ENCODE data around the gene SORCS3.

SORCS3 gene

GRCh38 chr10:105145711-105146110, 504.6 kb downstream of the SORCS3 start:
- TF ChIP-seq, protein P1, sequence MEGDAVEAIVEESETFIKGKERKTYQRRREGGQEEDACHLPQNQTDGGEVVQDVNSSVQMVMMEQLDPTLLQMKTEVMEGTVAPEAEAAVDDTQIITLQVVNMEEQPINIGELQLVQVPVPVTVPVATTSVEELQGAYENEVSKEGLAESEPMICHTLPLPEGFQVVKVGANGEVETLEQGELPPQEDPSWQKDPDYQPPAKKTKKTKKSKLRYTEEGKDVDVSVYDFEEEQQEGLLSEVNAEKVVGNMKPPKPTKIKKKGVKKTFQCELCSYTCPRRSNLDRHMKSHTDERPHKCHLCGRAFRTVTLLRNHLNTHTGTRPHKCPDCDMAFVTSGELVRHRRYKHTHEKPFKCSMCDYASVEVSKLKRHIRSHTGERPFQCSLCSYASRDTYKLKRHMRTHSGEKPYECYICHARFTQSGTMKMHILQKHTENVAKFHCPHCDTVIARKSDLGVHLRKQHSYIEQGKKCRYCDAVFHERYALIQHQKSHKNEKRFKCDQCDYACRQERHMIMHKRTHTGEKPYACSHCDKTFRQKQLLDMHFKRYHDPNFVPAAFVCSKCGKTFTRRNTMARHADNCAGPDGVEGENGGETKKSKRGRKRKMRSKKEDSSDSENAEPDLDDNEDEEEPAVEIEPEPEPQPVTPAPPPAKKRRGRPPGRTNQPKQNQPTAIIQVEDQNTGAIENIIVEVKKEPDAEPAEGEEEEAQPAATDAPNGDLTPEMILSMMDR (conservative IDR thresholded peaks at IDR 0.05; ENCODE audit: low read depth, low read length): no peak
- no peak overlapping the region for H3K4me3 ChIP-seq (ENCODE audit: low read length)
- DNase-seq (ENCODE audit: low read depth): no peak

- no peak for DNase-seq (ENCODE audit: low read depth)
- H3K4me3 ChIP-seq (ENCODE audit: low read length): no peak overlapping the region
- TF ChIP-seq, protein P1 (conservative IDR thresholded peaks at IDR 0.05; ENCODE audit: low read depth, low read length): no peak
These were observed 505.3 kb downstream of the SORCS3 start for GRCh38 chr10:105146436-105146835.

- TF ChIP-seq, protein P1 (conservative IDR thresholded peaks at IDR 0.05; ENCODE audit: low read depth, low read length): no peak
These were observed 507.4 kb downstream of the SORCS3 start for GRCh38 chr10:105148456-105148855.

GRCh38 chr10:105148921-105149320, 507.8 kb downstream of the SORCS3 start:
- peak; percentile 39 for DNase-seq (ENCODE audit: low read depth)
- no peak overlapping the region for H3K4me3 ChIP-seq (ENCODE audit: low read length)
- TF ChIP-seq, protein P1 (conservative IDR thresholded peaks at IDR 0.05; ENCODE audit: low read depth, low read length): no peak

More at GRCh38 chr10:105148456-105148855, 507.4 kb downstream of the SORCS3 start:
- H3K4me3 ChIP-seq (ENCODE audit: low read length): no peak overlapping the region
- DNase-seq (ENCODE audit: low read depth): no peak

GRCh38 chr10:105149371-105149891, 508.3 kb downstream of the SORCS3 start:
- TF ChIP-seq, protein P1 (conservative IDR thresholded peaks at IDR 0.05; ENCODE audit: low read depth, low read length): no peak
- peak; percentile 89 for DNase-seq (ENCODE audit: low read depth)
- no peak overlapping the region for H3K4me3 ChIP-seq (ENCODE audit: low read length)

DNA sequence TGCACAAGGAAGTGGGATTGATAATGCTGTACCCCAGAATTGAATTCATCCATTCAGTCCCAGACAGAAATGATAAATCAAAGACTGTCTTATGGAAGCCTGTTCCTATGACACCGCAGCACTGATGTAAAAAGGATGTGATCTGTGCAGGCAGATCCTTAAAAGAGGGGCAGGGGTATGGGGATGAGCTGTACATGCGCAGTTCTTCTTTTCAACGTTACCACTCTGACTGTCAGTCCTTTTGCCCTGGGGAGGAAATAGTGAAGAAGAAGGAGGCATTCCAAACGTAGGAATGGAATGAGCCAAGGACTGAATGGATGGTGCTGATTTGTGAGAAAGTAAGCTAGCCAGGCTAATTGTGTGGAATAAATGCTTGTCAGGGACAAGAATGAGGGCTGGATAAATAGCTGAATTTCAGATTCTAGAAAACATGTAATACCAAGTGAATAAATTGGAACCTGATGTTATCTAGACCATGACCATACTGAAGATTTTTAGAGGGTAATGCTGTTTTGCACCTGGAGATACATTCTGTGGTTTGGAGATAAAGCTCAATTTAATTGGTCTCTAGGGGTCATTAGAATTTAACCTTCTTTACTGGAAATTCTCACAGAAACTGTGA, 509.3 kb downstream of the SORCS3 start:
- DNase-seq (ENCODE audit: low read depth): peak; percentile 41
- no peak overlapping the region for H3K4me3 ChIP-seq (ENCODE audit: low read length)
- TF ChIP-seq, protein P1 (conservative IDR thresholded peaks at IDR 0.05; ENCODE audit: low read depth, low read length): no peak

- TF ChIP-seq, protein P1 (conservative IDR thresholded peaks at IDR 0.05; ENCODE audit: low read depth, low read length): no peak
- no peak for DNase-seq (ENCODE audit: low read depth)
- H3K4me3 ChIP-seq (ENCODE audit: low read length): no peak overlapping the region
These were observed 513.6 kb downstream of the SORCS3 start for GRCh38 chr10:105154736-105155135.

Measured in retinal pigment epithelial cell (primary cell).